HEK293 (cell line): Measurements from ENCODE around the gene UBE4A.

Experiments used
- CTCF ChIA-PET: fragments of 350-600 bp; formaldehyde crosslinking; extraction: SDS; loops from one replicate; lab custom pipeline; 2021; ENCODE audit warnings: antibody characterized with exemption; lab: Yijun Ruan, JAX
- POLR2A ChIA-PET: fragments of 300-600 bp; formaldehyde crosslinking; extraction: SDS; loops from one replicate; lab custom pipeline; 2020; ENCODE audit warnings: antibody characterized with exemption, inconsistent platforms; lab: Yijun Ruan, JAX
- H3K27ac ChIP-seq: fragments of 200-500 bp; sonication (Bioruptor generic); 2 replicates; pipeline ENCODE4 v1.5.1; 2014; ENCODE audit warnings: low read depth, low read length, control low read depth, inconsistent platforms; ENCODE audit errors: extremely low read depth
- H3K36me3 ChIP-seq, 2 experiments: fragments of 200-500 bp in 1 of 2; sonication (Bioruptor generic) in 1 of 2; 1 replicate in 1 of 2; 2 replicates in 1 of 2; pipeline ENCODE4 v1.5.1; 2014 to 2017; ENCODE audit warnings: inconsistent platforms in 2 of 2, low read length in 2 of 2; ENCODE audit not compliant: control insufficient read depth in 2 of 2, insufficient read depth in 1 of 2
- H3K4me1 ChIP-seq: fragments of 200-500 bp; sonication (Bioruptor generic); 2 replicates; pipeline ENCODE4 v1.5.1; 2014; ENCODE audit warnings: mild to moderate bottlenecking, low read length, inconsistent platforms; ENCODE audit not compliant: control insufficient read depth, insufficient read depth
- H3K4me3 ChIP-seq: 2 replicates; pipeline ENCODE4 v1.5.1; 2011; ENCODE audit warnings: low read depth, mild to moderate bottlenecking, control low read depth, low read length, moderate library complexity
- H3K9me3 ChIP-seq: fragments of 200-500 bp; sonication (Bioruptor generic); 2 replicates; pipeline ENCODE4 v1.5.1; 2014; ENCODE audit warnings: low read depth, low read length, inconsistent platforms; ENCODE audit not compliant: control insufficient read depth, insufficient read depth
- BCL6B ChIP-seq: fragments of 450-650 bp; formaldehyde crosslinking; IDR thresholded peaks from 2 replicates; pipeline ENCODE4 v1.5.1; 2017; ENCODE audit warnings: missing biosample characterization, missing genetic modification characterization
- GFI1B ChIP-seq: fragments of 450-650 bp; formaldehyde crosslinking; IDR thresholded peaks from 2 replicates; pipeline ENCODE4 v1.5.1; 2016; ENCODE audit warnings: missing biosample characterization, missing genetic modification characterization
- GLIS2 ChIP-seq: fragments of 450-650 bp; formaldehyde crosslinking; IDR thresholded peaks from 2 replicates; pipeline ENCODE4 v1.5.1; 2016; ENCODE audit warnings: missing biosample characterization, missing genetic modification characterization
- HIC1 ChIP-seq: fragments of 450-650 bp; formaldehyde crosslinking; IDR thresholded peaks from 2 replicates; pipeline ENCODE4 v1.5.1; 2016; ENCODE audit warnings: missing biosample characterization, missing genetic modification characterization
- RBAK ChIP-seq: fragments of 450-650 bp; formaldehyde crosslinking; IDR thresholded peaks from 2 replicates; pipeline ENCODE4 v1.5.1; 2016; ENCODE audit warnings: missing biosample characterization, missing genetic modification characterization
- ZFHX2 ChIP-seq: fragments of 450-650 bp; formaldehyde crosslinking; conservative IDR thresholded peaks from 2 replicates; pipeline ENCODE4 v1.5.1; 2016; ENCODE audit warnings: missing biosample characterization, missing genetic modification characterization
- ZFP41 ChIP-seq: fragments of 450-650 bp; formaldehyde crosslinking; IDR thresholded peaks from 2 replicates; pipeline ENCODE4 v1.5.1; 2016; ENCODE audit warnings: missing biosample characterization, missing genetic modification characterization, borderline replicate concordance
- ZNF23 ChIP-seq: fragments of 450-650 bp; formaldehyde crosslinking; IDR thresholded peaks from 2 replicates; pipeline ENCODE4 v1.5.1; 2016; ENCODE audit warnings: missing biosample characterization, missing genetic modification characterization, borderline replicate concordance
- ZNF449 ChIP-seq: fragments of 450-650 bp; formaldehyde crosslinking; IDR thresholded peaks from 2 replicates; pipeline ENCODE4 v1.5.1; 2017; ENCODE audit warnings: missing biosample characterization, mild to moderate bottlenecking, missing genetic modification characterization, moderate library complexity
- ZNF488 ChIP-seq: fragments of 450-650 bp; formaldehyde crosslinking; IDR thresholded peaks from 2 replicates; pipeline ENCODE4 v1.5.1; 2016; ENCODE audit warnings: missing biosample characterization, missing genetic modification characterization
- ZNF555 ChIP-seq: fragments of 450-650 bp; formaldehyde crosslinking; conservative IDR thresholded peaks from 2 replicates; pipeline ENCODE4 v1.5.1; 2017; ENCODE audit warnings: missing biosample characterization, mild to moderate bottlenecking, missing genetic modification characterization, inconsistent platforms
- ZNF558 ChIP-seq: fragments of 450-650 bp; formaldehyde crosslinking; IDR thresholded peaks from 2 replicates; pipeline ENCODE4 v1.5.1; 2016; ENCODE audit warnings: missing biosample characterization, missing genetic modification characterization
- ZNF596 ChIP-seq: fragments of 450-650 bp; IDR thresholded peaks from 2 replicates; pipeline ENCODE4 v1.5.0; 2018; ENCODE audit warnings: missing biosample characterization, mild to moderate bottlenecking, missing genetic modification characterization, moderate library complexity
- ZNF600 ChIP-seq: fragments of 450-650 bp; formaldehyde crosslinking; IDR thresholded peaks from 2 replicates; pipeline ENCODE4 v1.5.1; 2016; ENCODE audit warnings: missing biosample characterization, missing genetic modification characterization
- ZNF621 ChIP-seq: fragments of 450-650 bp; formaldehyde crosslinking; IDR thresholded peaks from 2 replicates; pipeline ENCODE4 v1.5.1; 2017; ENCODE audit warnings: missing biosample characterization, missing genetic modification characterization
- ZNF777 ChIP-seq: fragments of 450-650 bp; formaldehyde crosslinking; IDR thresholded peaks from 2 replicates; pipeline ENCODE4 v1.5.1; 2017; ENCODE audit warnings: missing biosample characterization, missing genetic modification characterization, borderline replicate concordance
- ZNF830 ChIP-seq: fragments of 450-650 bp; IDR thresholded peaks from 2 replicates; pipeline ENCODE4 v1.5.0; 2018; ENCODE audit warnings: missing biosample characterization, missing genetic modification characterization, low read depth, mild to moderate bottlenecking, moderate library complexity
- ZXDB ChIP-seq: fragments of 450-650 bp; formaldehyde crosslinking; IDR thresholded peaks from 2 replicates; pipeline ENCODE4 v1.5.1; 2016; ENCODE audit warnings: missing biosample characterization, missing genetic modification characterization

UBE4A gene

GRCh38 chr11:118325283-118325682 lies 34.1 kb upstream of the UBE4A start (continued):
- TF ChIP-seq GLIS2 (tag by site-specific recombination) (no peak), ZNF621 (no peak), ZNF777 (tag by site-specific recombination) (no peak)
- TF ChIP-seq, all 188 proteins: peak for 2

GRCh38 chr11:118328745-118329144 lies 30.7 kb upstream of the UBE4A start:
- no peaks in the 10 kb centered on the region for H3K9me3 ChIP-seq
- POLR2A ChIA-PET: no interaction called here
- H3K36me3 ChIP-seq: no peaks in the 10 kb centered on the region
- H3K4me1 ChIP-seq: no peaks in the 10 kb centered on the region
- no peak overlapping the region for H3K4me3 ChIP-seq
- TF ChIP-seq GFI1B (tag by site-specific recombination): no peak
- no peak for TF ChIP-seq ZNF600 (tag by site-specific recombination)
- TF ChIP-seq BCL6B (tag by site-specific recombination): no peak
- TF ChIP-seq ZNF488: no peak
- TF ChIP-seq ZNF830 (tag by site-specific recombination): no peak
- no peak for TF ChIP-seq ZNF596 (tag by site-specific recombination)
- TF ChIP-seq ZNF449 (tag by site-specific recombination): no peak
- TF ChIP-seq ZNF558 (tag by site-specific recombination): no peak
- TF ChIP-seq ZFHX2 (tag by site-specific recombination): no peak
- TF ChIP-seq ZNF555: no peak
- CTCF ChIA-PET: interaction anchor here (0.6 kb wide), 1 partner anchor 305 kb away, joined by 3 read pairs; no protein-coding TSS in a partner anchor
- H3K27ac ChIP-seq: no peak overlapping the region

- Histone ChIP-seq H3K4me1 (no peaks in the 10 kb centered on the region), H3K36me3 (no peaks in the 10 kb centered on the region), H3K9me3 (no peaks in the 10 kb centered on the region), H3K4me3 (no peak overlapping the region), H3K27ac (no peak overlapping the region)
- POLR2A ChIA-PET: interaction anchor here (0.7 kb wide), 1 partner anchor 24 kb away, joined by 5 read pairs; no protein-coding TSS in a partner anchor
- TF ChIP-seq RBAK (tag by site-specific recombination) (no peak), HIC1 (tag by site-specific recombination) (no peak), ZNF23 (tag by site-specific recombination) (no peak), ZFP41 (tag by site-specific recombination) (no peak), ZXDB (tag by site-specific recombination) (no peak)
- CTCF ChIA-PET: no interaction called here
Measured at GRCh38 chr11:118334745-118335144, 24.7 kb upstream of the UBE4A start.
